Panc1 (cell line): Measurements from ENCODE around the gene DEFB119. TPM values are rescaled to one million over a fixed set of nuclear protein-coding genes. Genes with fewer than 3 reads are reported as not detected.

ENCODE experiments used
- ATAC-seq: fragments of 200-7000 bp; cut with Tn5 transposase; 2 replicates; pipeline ENCODE4 v1.9.1; 2020; ENCODE audit warnings: mild to moderate bottlenecking, moderate library complexity
- BruUV-seq: library from RNA; stranded (reverse); fragments of 400-500 nt; replicated peaks from 2 replicates; lab custom pipeline; 2021; lab: Mats Ljungman, UMichigan
- CTCF ChIA-PET: fragments of 300-600 bp; sonication (Branson Sonifier 250); formaldehyde crosslinking; loops from one replicate; lab custom pipeline; 2022; ENCODE audit warnings: antibody characterized with exemption; lab: Charles Lee
- POLR2A ChIA-PET: fragments of 300-600 bp; sonication (Branson Sonifier 250); formaldehyde crosslinking; loops from one replicate; lab custom pipeline; 2022; ENCODE audit warnings: antibody characterized with exemption; lab: Charles Lee
- DNase-seq: peaks from one replicate; pipeline ENCODE4 v3.0.0-alpha.2; 2010; ENCODE audit warnings: low read depth, low spot score
- H3K27ac ChIP-seq: 2 replicates; pipeline ENCODE4 v1.5.1; 2011; ENCODE audit warnings: mild to moderate bottlenecking, low read length, inconsistent platforms
- H3K27me3 ChIP-seq: fragments of 200-500 bp; sonication (Bioruptor generic); 2 replicates; pipeline ENCODE4 v1.6.0; 2014; ENCODE audit warnings: low read length, inconsistent platforms; ENCODE audit not compliant: control insufficient read depth, insufficient read depth
- H3K36me3 ChIP-seq: fragments of 200-500 bp; sonication (Bioruptor generic); 2 replicates; pipeline ENCODE4 v1.5.1; 2014; ENCODE audit warnings: inconsistent platforms, mild to moderate bottlenecking, low read length, moderate library complexity; ENCODE audit not compliant: control insufficient read depth, insufficient read depth
- H3K4me1 ChIP-seq: 2 replicates; pipeline ENCODE4 v1.5.1; 2011; ENCODE audit warnings: inconsistent platforms, mild to moderate bottlenecking, low read length, moderate library complexity; ENCODE audit not compliant: control insufficient read depth, insufficient read depth
- H3K4me3 ChIP-seq, 2 experiments: 2 replicates each; pipeline ENCODE4 v1.5.1; 2011 to 2012; ENCODE audit warnings: low read depth in 2 of 2, low read length in 2 of 2, mild to moderate bottlenecking in 2 of 2, inconsistent platforms in 1 of 2, moderate library complexity in 1 of 2
- H3K9me3 ChIP-seq: fragments of 200-500 bp; sonication (Bioruptor generic); 2 replicates; pipeline ENCODE4 v1.5.1; 2014; ENCODE audit warnings: low read depth, mild to moderate bottlenecking, inconsistent platforms, low read length, moderate library complexity; ENCODE audit not compliant: control insufficient read depth, insufficient read depth
- POLR2AphosphoS5 ChIP-seq: IDR thresholded peaks from 2 replicates; pipeline ENCODE4 v1.6.1; 2012; ENCODE audit warnings: mild to moderate bottlenecking, low read depth, low read length, moderate library complexity
- SIN3A ChIP-seq: IDR thresholded peaks from 2 replicates; pipeline ENCODE4 v1.6.1; 2012; ENCODE audit warnings: low read depth, mild to moderate bottlenecking, low read length, moderate library complexity, borderline replicate concordance; ENCODE audit not compliant: insufficient read depth
- TCF7L2 ChIP-seq: IDR thresholded peaks from 2 replicates; pipeline ENCODE4 v1.6.1; 2011; ENCODE audit warnings: mild to moderate bottlenecking, low read depth, low read length, inconsistent platforms
- in situ Hi-C: cut with HindIII; loops from 2 replicates; pipeline ENCODE4 v1.10.0; 2016; ENCODE audit warnings: low sequenced_read_pairs, low pct_unique_long_range_greater_than_20kb
- intact Hi-C: fragments of 100-400 bp; cut with micrococcal nuclease; formaldehyde crosslinking; loops from one replicate; pipeline ENCODE4 v1.10.0; 2022; ENCODE audit not compliant: unreplicated experiment
- total RNA-seq: library from RNA; stranded (reverse); gene quantifications from one replicate; pipeline ENCODE4 v1.2.1, GENCODE V29; 2021; ENCODE audit not compliant: unreplicated experiment
- TF ChIP-seq, protein P1 (sequence below), 2 experiments: IDR thresholded peaks; 2 replicates each; pipeline ENCODE4 v1.6.1; 2011 to 2012; ENCODE audit warnings: low read depth in 2 of 2, control low read depth in 1 of 2, low read length in 1 of 2, mild to moderate bottlenecking in 1 of 2, moderate library complexity in 1 of 2; ENCODE audit not compliant: insufficient read depth in 1 of 2
- TF ChIP-seq, protein P2 (sequence below): fragments of 450-650 bp; IDR thresholded peaks from 2 replicates; pipeline ENCODE4 v1.5.1; 2017; ENCODE audit warnings: mild to moderate bottlenecking

Gene DEFB119
- total RNA-seq, 1 experiment from 2014 or later = not detected

DNA sequence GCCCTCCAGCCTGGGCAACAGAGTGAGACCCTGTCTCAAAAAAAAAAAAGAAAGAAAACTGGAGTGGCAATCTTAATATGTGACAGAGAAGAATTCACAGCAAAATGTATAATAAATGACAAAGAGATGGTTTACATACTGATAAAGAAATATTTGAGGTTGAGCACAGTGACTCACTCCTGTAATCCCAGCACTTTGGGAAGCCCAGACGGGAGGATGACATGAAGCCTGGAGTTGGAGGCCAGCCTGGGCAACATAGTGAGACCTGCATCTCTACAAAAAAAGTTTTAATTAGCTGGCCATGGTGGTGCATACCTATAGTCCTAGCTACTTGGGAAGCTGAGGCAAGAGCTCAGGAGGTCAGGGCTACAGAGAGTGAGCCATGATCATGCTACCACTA lies 34.4 kb downstream of the DEFB119 start:
- in situ Hi-C loops = no loop called here
- CTCF ChIA-PET = no interaction called here
- DNase-seq (no peak), ATAC-seq (no peak)
- H3K36me3 ChIP-seq = no peaks in the 10 kb centered on the region
- no peak overlapping the region for H3K4me3 ChIP-seq
- peaks cover 7% of the 10 kb centered on the region; the same call in 1 of the 2 replicates for H3K27me3 ChIP-seq
- no peaks in the 10 kb centered on the region for H3K9me3 ChIP-seq
- no TSS peak for BruUV-seq
- no peaks in the 10 kb centered on the region for H3K4me1 ChIP-seq
- no peak for TF ChIP-seq SIN3A
- TF ChIP-seq, protein P1, sequence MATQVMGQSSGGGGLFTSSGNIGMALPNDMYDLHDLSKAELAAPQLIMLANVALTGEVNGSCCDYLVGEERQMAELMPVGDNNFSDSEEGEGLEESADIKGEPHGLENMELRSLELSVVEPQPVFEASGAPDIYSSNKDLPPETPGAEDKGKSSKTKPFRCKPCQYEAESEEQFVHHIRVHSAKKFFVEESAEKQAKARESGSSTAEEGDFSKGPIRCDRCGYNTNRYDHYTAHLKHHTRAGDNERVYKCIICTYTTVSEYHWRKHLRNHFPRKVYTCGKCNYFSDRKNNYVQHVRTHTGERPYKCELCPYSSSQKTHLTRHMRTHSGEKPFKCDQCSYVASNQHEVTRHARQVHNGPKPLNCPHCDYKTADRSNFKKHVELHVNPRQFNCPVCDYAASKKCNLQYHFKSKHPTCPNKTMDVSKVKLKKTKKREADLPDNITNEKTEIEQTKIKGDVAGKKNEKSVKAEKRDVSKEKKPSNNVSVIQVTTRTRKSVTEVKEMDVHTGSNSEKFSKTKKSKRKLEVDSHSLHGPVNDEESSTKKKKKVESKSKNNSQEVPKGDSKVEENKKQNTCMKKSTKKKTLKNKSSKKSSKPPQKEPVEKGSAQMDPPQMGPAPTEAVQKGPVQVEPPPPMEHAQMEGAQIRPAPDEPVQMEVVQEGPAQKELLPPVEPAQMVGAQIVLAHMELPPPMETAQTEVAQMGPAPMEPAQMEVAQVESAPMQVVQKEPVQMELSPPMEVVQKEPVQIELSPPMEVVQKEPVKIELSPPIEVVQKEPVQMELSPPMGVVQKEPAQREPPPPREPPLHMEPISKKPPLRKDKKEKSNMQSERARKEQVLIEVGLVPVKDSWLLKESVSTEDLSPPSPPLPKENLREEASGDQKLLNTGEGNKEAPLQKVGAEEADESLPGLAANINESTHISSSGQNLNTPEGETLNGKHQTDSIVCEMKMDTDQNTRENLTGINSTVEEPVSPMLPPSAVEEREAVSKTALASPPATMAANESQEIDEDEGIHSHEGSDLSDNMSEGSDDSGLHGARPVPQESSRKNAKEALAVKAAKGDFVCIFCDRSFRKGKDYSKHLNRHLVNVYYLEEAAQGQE (IDR thresholded peaks at IDR 0.05; ENCODE audit: insufficient read depth in 1 of 2, low read depth in 2 of 2, low read length in 1 of 2) = no peak
- TF ChIP-seq TCF7L2 = no peak
- no peak for TF ChIP-seq POLR2AphosphoS5
- TF ChIP-seq, protein P2, sequence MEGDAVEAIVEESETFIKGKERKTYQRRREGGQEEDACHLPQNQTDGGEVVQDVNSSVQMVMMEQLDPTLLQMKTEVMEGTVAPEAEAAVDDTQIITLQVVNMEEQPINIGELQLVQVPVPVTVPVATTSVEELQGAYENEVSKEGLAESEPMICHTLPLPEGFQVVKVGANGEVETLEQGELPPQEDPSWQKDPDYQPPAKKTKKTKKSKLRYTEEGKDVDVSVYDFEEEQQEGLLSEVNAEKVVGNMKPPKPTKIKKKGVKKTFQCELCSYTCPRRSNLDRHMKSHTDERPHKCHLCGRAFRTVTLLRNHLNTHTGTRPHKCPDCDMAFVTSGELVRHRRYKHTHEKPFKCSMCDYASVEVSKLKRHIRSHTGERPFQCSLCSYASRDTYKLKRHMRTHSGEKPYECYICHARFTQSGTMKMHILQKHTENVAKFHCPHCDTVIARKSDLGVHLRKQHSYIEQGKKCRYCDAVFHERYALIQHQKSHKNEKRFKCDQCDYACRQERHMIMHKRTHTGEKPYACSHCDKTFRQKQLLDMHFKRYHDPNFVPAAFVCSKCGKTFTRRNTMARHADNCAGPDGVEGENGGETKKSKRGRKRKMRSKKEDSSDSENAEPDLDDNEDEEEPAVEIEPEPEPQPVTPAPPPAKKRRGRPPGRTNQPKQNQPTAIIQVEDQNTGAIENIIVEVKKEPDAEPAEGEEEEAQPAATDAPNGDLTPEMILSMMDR = no peak
- POLR2A ChIA-PET = no interaction called here
- H3K27ac ChIP-seq = no peak overlapping the region
- intact Hi-C loops = loop anchor here (5.0 kb wide), 1 partner anchor 49 kb away; the partner anchor contains the start of gene DEFB116

DNA sequence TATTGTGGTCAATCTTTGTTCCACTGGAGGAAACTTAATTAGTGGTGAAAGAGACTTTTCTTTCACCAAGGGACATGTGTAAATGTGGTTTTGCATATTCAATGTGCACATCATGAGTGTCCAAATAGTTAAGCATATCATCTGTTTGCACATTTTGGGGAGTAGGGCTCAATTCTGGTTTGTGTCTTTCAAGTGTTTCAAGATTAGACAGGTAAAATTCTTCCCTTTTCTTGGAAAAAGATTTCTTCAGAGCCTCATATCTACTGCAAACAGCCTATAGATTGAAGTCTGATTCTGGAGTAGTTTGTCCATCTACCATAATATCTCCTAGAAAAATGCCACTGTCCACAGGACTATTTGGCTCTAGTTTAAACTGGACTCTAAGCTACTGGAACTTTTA lies 48.9 kb downstream of the DEFB119 start:
- no TSS peak for BruUV-seq

More for the DNA sequence above, 48.9 kb downstream of the DEFB119 start:
- CTCF ChIA-PET = no interaction called here
- Histone ChIP-seq H3K36me3 (no peaks in the 10 kb centered on the region), H3K27ac (no peak overlapping the region), H3K9me3 (no peaks in the 10 kb centered on the region), H3K27me3 (peaks cover 20% of the 10 kb centered on the region), H3K4me1 (no peaks in the 10 kb centered on the region), H3K4me3 (no peak overlapping the region)
- ATAC-seq (no peak), DNase-seq (no peak)
- POLR2A ChIA-PET = interaction anchor here (0.7 kb wide), 2 partner anchors 30 to 57 kb away, joined by 3 to 4 read pairs; no protein-coding TSS in a partner anchor
- intact Hi-C loops = loop anchor here (10.0 kb wide), 1 partner anchor 57 kb away; no protein-coding TSS in a partner anchor
- in situ Hi-C loops = no loop called here
- TF ChIP-seq POLR2AphosphoS5 = no peak
- TF ChIP-seq TCF7L2 = no peak
- no peak for TF ChIP-seq SIN3A
- TF ChIP-seq, protein P1 (IDR thresholded peaks at IDR 0.05; ENCODE audit: insufficient read depth in 1 of 2, low read depth in 2 of 2, low read length in 1 of 2) = no peak
- TF ChIP-seq, protein P2 = no peak
